Muscle of back (tissue), 13 donors: ENCODE data around the gene PRAC1. TPM values are rescaled to one million over a fixed set of nuclear protein-coding genes. Genes with fewer than 3 reads are reported as not detected.
A peak's percentile ranks its signal among the peaks of the same experiment; 100 is the strongest.

Source experiments
- DNase-seq, 3 donors: peaks; one replicate each; pipeline versions ENCODE4 v3.0.0 to v3.0.0-alpha.2; 2013
- long read RNA-seq, 9 donors: transcript quantifications; one replicate each; lab custom pipeline, GENCODE V29; 2026
- polyA plus RNA-seq, 10 donors: library from polyadenylated mRNA; unstranded; fragments of 120-200 nt; gene quantifications; one replicate each; pipeline ENCODE4 v1.2.1, GENCODE V29; 2013; ENCODE audit not compliant: insufficient read length in 10 of 10

Gene PRAC1
- not detected for polyA plus RNA-seq
- long read RNA-seq, donor 1, result 0 reads
- long read RNA-seq, donor 2, result 0 reads
- long read RNA-seq, donor 3, result 0 reads
- long read RNA-seq, donor 4, result 0 reads
- long read RNA-seq, donor 5, result 0 reads
- long read RNA-seq, donor 6, result 0 reads
- long read RNA-seq, donor 7, result 0 reads
- long read RNA-seq, donor 8, result 0 reads
- long read RNA-seq, donor 9, result 0 reads

- no peak for DNase-seq
Observed at GRCh38 chr17:48722201-48722907, at the start of gene PRAC1. TSS of gene PRAC1 (minus strand) at chr17:48722518. CDS start at chr17:48722392, 126 bp downstream.

GRCh38 chr17:48770954-48771353 is 48.6 kb upstream of the PRAC1 start:
- no peak for DNase-seq

- DNase-seq, result no peak
Observed at GRCh38 chr17:48769009-48769675, 46.8 kb upstream of the PRAC1 start.

- DNase-seq, result no peak
Observed at GRCh38 chr17:48767263-48767774, 45.0 kb upstream of the PRAC1 start.

GRCh38 chr17:48761114-48761513 is 38.8 kb upstream of the PRAC1 start:
- no peak for DNase-seq

GRCh38 chr17:48760411-48760810 is 38.1 kb upstream of the PRAC1 start:
- no peak for DNase-seq

- DNase-seq, result no peak
Observed at GRCh38 chr17:48759288-48759687, 37.0 kb upstream of the PRAC1 start.

- DNase-seq, result no peak
Observed at GRCh38 chr17:48757524-48757961, 35.2 kb upstream of the PRAC1 start.

- DNase-seq, result no peak
Observed at GRCh38 chr17:48756830-48757251, 34.5 kb upstream of the PRAC1 start.

GRCh38 chr17:48755356-48755755 is 33.0 kb upstream of the PRAC1 start:
- no peak for DNase-seq

GRCh38 chr17:48754500-48755261 is 32.4 kb upstream of the PRAC1 start:
- no peak for DNase-seq

- no peak for DNase-seq
Observed at GRCh38 chr17:48753794-48754499, 31.6 kb upstream of the PRAC1 start.

- no peak for DNase-seq
Observed at GRCh38 chr17:48752399-48753288, 30.3 kb upstream of the PRAC1 start.

GRCh38 chr17:48751733-48752398 is 29.5 kb upstream of the PRAC1 start:
- no peak for DNase-seq

- DNase-seq, result no peak
Observed at GRCh38 chr17:48751172-48751571, 28.9 kb upstream of the PRAC1 start.

GRCh38 chr17:48749621-48750553 is 27.6 kb upstream of the PRAC1 start:
- no peak for DNase-seq

GRCh38 chr17:48748718-48749566 is 26.6 kb upstream of the PRAC1 start:
- peak in 1 of 3 donors; percentile 59 for DNase-seq
